ENCODE results near the gene FBXO38.

FBXO38 gene, protein sequence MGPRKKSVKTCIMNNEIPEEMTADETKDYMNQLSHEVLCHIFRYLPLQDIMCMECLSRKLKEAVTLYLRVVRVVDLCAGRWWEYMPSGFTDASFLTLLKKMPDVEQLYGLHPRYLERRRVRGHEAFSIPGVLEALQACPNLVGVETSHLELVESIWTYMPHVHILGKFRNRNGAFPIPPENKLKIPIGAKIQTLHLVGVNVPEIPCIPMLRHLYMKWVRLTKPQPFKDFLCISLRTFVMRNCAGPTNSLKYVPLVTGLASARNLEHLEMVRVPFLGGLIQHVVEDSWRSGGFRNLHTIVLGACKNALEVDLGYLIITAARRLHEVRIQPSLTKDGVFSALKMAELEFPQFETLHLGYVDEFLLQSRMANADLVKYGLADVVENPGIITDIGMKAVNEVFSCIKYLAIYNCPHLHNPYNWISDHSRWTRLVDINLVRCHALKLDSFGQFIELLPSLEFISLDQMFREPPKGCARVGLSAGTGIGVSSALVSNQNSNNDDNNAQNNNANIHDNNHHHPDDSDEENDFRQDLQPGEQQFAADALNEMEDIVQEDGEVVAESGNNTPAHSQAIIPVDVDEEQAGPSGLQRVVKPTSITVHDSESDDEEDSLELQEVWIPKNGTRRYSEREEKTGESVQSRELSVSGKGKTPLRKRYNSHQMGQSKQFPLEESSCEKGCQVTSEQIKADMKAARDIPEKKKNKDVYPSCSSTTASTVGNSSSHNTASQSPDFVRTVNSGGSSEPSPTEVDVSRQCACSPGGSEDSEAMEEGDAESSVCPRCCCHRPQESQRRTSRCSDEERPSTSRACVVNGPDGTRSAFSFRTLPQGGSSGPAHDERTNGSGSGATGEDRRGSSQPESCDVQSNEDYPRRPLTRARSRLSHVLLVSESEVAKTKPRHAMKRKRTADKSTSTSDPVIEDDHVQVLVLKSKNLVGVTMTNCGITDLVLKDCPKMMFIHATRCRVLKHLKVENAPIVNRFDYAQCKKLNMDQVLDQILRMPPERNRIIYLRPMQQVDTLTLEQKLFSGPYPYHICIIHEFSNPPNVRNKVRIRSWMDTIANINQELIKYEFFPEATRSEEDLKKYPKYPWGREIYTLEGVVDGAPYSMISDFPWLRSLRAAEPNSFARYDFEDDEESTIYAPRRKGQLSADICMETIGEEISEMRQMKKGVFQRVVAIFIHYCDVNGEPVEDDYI

DNA sequence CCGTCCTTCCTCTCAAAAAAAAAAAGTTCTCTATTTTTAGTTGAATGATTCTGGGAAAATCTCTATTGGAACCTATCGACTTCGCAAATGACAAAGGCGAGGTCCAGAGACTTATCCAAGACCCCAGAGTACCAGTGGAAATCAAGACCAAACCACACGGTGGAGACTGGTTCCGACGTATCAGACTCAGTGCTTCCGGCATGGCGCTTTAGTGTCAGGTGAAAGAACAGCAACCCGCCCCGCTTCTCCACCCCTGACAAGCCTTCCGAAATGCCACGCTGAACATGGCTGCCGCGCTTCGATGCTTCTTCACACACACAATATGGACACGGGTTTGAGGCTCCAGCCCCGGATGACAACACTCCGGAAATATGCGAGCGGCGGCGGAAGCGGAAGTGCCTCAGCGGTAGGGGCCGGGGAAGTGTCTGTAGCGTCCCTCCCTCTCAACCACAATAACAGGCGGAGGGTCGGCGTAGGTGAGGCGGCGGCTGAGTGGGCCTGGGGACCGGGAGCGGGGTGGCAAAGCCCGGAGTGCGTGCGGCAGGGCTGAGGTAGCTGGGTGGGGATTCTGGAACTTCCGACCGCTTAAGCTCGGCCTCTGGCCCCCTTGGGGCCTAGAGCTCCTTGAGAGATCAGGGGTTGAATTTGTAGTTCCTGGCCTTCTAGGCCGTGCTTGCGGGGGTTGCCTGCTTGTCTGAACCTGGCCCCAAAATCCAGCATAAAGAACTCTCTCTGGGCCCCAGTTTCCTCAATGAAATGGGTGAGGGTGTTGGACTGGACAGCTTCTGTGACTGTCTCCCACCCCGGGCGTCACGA lies at the start of gene FBXO38:
TSS of gene FBXO38 (plus strand) at position 395 of the 816 bp plus-strand sequence. CDS start 10,819 bp downstream, outside the sequence.
- peak; percentile 98 for DNase-seq (ENCODE audit: low spot score)

DNA sequence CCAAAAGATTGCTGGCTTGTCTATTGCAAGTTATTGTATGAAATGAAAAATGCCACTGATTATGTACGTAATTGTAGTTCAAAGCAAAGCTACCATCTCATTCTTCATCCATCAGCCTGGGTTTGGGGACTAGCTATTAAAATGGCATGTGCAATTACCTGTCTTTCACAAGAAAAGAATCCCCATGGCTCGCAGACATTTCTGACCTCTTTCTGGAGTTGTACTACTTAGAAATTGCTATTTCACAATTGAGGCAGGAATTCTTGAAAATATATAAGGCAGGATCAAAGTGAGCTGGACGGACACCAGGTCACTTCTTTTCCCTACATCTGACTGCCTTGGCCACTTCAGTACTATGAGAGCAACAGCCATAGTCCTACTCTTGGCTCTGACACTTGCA lies 48.5 kb upstream of the FBXO38 start, which contains the start of gene SPINK9:
TSS of gene SPINK9 (plus strand) at position 301 of the 400 bp plus-strand sequence. CDS start at position 356, 55 bp downstream.
- no peak for DNase-seq (ENCODE audit: low spot score)

DNA sequence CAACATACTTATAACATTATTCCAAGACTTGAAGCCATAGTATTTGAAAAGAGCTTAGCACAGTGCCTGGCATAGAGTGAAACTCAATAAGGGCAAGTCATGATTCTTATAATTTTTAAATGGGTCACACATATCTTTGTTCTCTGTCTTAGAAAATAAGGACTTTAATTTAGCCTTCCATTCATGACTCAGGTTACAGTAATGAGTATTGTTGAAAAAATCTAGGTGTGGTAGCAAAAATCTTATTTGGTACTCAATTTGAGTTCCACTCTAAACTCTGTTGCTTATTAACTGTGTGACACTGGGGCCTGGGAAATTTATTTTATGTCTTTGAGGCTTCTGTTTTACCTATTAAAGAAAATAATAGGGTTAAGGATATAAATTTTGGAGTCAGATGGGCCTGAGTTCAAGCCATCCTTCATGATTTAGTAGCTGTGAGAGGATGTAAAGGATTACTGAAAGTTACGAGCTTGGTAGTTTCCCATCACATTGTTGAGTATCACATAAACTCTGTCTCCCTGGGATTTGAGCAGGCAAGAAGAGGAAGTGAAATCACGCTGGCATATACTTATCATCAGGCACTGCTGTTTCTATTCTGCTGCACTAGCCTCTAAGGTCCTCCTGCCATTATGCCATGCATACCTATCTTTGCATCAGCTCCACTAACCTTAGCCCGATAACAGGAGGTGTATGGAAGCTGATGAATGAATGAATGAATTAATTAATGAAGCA lies 46.9 kb upstream of the FBXO38 start:
- no peak for DNase-seq (ENCODE audit: low spot score)

DNA sequence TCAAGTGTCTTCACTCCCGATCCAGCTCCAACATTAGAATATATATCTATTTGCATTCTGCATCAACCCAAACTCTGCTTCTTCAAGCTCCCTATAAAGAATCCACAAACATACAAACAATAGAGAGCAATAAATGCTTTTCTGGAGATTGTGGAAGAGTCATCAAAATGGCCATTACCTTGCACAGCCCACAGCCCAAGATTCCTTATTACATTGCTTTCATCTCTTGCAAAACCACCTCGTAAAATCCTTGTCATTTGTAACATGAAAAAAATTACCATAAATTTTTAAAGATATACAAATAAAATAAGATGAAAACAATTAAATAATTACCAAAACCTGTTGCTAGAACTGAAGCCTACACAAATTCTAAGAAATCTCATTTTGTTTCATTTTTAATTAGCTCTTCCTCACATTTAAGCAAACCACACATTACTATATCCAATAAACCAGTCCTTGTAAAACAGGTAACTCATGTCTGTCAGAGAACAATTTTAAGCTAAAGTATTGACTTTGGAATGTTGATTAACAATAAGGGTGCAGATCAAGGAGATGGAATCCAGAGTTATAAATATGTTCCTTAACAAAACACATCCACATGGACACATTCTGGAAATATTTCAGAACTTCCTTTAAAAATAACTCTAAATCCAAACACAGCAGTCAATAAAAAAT lies 41.2 kb upstream of the FBXO38 start:
- DNase-seq (ENCODE audit: low spot score) = no peak

DNA sequence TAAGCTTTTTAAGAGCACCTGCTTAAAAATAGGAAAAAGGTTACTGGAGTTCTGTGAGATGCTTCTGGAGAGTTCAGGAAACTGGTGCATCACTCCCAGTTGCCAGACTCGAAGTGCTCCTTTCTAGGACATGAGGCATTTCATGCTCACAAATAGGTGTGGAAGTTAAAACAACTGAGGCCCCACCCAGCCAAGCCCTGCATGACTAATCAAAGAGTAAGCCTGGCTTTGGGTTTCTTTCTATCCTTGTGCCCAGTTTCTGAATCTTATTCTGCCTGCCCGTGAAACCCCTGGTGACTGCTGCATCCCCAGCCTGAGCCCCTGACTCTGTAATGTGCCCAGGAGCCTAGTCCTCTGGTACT lies 40.7 kb upstream of the FBXO38 start:
- no peak for DNase-seq (ENCODE audit: low spot score)

DNA sequence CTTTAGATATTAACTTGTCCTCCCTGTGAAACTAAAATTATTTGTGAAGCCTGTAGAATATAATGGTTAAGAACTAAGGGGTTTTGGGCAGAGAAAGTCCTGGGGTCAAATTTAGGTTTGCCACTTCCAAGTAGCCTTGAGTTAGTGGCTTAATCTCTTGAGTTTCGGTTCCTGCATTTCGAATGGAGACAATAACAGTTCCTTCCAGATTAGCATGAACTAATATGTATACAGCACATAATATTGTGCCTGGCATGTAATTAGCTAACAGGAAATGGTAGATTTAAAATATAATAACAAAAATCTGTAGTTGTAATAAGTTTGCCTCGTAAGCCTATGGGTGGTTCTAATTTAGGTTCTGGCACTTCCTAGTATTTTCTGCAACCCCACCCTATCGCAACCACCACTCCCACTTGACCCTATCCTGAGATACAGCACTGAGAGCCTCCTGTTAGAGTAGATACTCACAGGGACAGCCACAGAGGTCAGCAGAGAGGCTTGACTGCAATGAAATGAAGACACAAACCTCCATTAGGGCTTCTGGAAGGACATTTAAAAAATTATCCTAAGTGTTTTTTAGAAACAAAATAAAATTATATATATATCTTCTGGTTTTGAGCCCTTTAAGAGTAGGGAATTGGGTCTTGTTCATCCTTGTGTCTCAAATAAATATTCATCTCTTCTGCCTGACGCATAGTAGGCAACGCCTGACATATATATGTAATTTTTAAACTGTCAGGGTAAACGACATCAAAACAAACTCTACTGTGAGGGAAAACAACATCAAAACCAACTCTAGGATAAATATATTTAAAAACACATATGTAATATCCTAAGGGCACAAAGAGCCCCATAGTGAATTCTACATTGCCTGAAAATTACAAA lies 39.9 kb upstream of the FBXO38 start:
- no peak for DNase-seq (ENCODE audit: low spot score)

DNA sequence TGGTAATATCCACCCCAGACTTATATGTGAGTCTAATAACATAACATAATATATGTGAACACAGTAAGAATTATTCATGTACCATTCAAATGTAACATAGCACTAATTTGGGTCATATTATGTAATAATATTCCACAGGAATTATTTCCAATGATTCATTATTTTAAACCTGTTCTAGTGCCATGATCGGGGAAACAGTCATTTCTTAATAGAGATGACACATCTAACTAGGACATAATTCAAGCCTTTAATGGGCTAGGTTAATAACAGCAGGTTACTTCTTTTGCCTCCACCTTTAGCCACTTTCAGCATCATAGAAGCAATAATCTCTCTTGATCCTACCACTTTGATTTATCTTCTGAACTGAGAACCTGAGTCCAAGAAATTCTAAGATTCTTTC lies 36.1 kb upstream of the FBXO38 start:
- DNase-seq (ENCODE audit: low spot score) = no peak

DNA sequence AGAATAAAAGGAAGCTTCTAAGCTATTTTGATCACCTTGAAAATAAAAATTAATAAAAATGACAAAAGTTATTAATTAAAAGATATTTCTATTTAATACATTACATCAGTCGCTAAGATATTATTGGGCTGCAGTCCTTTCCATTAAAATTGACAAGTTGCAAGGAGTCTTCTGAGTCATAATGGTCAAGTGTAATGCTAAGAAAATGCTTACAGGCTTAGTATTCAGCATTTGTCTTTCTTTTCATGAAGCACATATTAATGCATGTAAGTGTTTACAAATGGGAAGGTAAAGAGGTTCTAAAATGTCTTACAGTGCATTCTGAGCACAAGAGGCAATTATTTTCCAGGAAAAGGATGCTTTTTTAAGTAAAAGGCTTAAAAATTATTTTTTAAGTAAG lies 31.1 kb upstream of the FBXO38 start:
- DNase-seq (ENCODE audit: low spot score) = no peak

DNA sequence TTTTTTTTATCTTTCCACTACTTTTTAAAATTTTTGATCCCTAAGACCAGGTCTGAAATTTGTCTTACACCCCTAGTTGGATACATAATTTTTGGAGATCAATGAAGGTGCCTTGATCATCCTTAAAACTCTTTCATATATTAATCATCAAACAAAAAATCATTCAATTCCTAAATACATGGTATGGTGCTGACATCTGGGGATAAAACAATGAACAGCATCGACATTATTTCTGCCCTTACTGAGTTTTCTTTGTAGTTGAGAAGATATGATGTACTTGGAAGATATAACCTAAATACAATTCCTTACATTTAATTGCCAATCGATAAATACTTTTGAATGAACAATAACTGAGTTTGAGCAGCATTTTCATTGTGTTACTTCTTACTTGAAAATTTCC lies 30.1 kb upstream of the FBXO38 start:
- DNase-seq (ENCODE audit: low spot score) = no peak

DNA sequence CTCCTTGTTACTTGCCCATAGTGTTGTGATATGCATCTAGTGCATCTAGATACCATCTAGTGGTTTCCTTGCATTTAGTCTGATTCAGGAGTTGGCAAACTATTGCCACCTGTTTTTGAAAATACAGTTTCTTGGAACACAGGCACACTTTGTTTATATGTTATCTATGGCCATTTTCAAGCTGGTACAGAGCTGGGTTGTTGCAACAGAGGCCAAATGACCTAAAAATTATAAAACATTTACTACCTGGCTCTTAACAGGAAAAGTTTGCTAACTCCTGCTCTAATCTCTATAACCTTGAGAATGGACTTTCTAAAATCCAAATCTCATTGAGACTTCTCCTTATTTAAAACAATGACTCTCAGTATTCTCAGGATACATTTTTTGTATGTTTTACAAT lies 19.4 kb upstream of the FBXO38 start:
- no peak for DNase-seq (ENCODE audit: low spot score)

DNA sequence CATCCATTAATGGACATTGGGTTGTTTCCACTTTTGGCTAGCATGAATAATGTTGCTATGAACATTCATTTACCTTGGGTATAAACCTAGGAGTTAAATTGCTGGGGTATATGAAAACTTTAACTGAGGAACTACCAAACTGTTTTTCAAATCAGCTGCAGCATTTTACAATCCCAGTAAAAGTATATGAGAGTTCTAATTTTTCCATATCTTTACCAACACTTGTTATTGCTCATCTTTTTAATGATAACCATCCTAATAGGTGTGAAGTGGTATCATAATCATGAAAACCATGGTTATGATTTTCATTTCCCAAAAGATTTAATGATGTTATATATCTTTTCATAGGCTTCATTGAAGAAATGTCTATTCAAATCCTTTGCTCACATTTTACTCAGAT lies 15.5 kb upstream of the FBXO38 start:
- no peak for DNase-seq (ENCODE audit: low spot score)

DNA sequence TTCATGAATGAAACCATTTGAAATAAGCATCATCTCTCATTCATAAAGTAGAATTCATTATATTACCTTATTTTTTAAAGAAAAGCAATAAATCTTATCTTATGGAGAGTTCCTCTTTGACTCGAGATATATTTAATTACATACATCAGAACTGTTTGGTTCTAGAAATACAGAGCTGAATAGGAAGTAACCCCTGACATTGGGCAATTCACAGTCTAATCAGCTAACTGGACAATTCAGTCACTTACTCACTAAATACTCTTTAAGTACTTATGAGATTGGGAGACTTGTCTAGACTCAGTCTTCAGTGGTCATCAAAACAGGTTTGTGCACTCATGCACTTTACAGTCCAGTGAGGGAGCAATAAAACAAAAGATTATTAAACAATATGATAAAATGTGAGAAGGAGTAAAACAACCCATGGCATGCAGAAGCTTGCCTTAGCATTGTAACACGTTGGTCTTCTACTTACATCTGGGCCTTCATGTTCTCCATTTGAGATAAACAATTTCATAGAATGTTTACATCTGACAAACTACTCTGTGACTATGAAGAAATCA lies 11.5 kb upstream of the FBXO38 start:
- DNase-seq (ENCODE audit: low spot score) = no peak

DNA sequence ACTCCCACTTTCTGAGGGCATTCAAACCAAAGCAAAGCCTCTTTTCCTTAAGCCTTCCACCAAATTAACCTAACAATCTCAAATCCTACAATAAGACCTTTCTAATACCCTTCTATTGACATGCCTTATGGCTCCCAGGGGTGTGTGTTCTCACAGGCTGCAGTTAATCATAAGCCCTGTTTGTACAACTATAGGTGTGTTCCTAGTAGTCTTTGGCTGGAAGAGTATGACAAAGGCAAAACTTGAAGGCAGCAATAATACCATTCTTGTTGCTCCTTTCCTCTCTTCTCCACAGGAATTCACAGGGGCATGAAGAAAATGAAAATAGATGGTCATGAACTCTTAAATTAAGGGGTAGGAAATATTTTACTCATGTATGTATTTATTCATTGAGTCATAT lies 10.9 kb upstream of the FBXO38 start:
- no peak for DNase-seq (ENCODE audit: low spot score)

DNA sequence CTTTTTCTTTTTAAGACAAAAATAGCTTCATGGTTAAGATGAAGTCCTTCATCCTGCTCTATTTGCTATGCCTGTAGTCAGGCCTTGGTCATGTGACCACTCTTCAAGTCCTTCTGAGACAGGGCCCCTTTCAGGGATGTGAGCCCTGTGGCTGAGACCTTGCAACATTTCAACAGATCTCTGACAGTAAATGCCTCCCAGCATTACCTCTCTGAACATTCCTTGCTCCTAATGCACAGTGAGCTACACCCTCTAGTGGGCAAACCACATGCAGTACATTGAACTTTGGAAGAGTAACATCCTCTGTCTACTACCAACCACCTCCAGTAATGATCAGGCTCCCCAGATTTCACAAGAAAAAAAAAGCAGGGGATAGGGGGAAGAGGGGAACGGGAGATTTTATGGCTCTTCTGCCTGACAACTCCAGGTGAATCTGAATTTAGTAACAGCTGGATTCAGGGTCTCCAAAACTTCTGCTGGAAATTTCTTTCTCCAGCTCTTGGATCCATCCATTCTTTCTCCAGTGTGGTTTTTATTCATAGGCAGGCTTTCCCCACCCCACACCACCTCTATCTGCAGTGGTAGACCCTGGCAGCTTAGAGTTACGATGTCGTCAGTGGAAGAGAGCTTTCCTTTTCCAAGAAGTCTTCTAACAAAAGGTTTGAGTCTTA lies 8.9 kb upstream of the FBXO38 start:
- DNase-seq (ENCODE audit: low spot score) = peak; percentile 25

DNA sequence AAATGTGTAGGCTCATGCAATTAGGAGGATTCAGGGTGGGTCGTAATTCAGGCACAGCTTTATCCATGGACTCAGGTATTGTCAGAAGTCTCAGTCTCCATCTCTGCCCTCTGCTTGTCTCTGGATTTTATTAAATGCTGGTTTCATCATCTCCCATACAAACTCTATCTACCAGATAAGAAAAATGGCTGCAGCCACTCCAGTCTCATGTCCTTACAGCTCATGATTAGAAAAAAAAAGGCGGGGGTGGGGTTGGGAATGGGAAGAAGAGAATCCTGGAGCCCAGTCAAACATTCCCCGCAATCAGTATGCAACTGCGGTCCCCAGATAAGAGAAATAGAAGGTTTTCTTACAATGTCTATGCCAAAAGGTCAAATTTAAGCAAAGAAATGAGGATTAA lies 7.6 kb upstream of the FBXO38 start:
- DNase-seq (ENCODE audit: low spot score) = no peak

DNA sequence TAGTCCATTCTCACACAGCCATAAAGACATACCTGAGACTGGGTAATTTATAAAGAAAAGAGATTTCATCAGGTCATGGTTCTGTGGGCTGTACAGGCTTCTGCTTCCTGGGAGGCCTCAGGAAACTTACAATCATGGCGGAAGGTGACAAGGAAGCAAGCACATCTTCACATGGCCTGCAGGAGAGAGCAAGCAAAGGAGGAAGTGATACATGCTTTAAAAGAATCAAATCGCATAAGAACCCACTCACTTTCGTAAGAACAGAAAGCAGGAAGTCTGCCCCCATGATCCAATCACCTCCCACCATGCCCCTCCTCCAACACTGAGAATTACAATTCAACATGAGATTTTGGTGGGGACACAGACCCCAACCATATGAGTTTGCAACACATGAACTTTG lies 5.1 kb upstream of the FBXO38 start:
- DNase-seq (ENCODE audit: low spot score) = no peak

DNA sequence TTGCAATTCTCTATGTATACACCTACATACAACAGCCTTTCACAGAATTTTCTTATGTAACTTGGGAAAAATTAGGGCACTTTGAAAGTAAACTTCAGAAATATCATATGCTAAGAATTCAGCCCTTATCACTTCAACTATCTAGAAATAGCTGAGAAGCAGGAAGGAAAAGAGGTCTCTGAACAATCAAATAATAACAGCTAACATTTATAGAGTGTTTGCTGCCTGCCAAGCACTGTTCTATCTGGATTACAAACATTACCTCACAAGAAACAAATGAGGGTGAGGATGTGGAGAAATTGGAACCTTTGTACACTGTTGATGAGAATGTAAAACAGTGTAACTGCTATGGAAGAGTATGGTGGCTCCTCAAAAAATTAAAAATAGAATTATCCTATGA lies 4.4 kb upstream of the FBXO38 start:
- no peak for DNase-seq (ENCODE audit: low spot score)

DNA sequence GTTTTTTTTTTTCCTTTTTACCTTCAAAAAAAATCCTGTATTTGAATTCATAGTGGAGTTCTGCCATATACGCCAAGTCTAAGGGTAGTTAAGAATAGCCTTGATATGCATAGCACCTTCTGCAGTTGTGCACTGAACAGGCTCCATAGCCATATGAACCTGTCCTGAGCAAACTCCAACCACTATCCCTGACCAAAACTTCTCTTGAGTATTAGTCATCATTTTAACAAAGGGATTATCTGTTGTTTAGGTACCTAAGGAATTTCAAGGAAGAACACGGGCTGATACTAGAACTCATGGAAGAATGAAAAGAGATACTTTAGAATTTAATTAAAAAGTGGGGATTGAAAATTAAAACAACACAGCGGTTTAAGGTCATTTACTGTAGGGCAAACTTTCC lies 1.9 kb upstream of the FBXO38 start:
- DNase-seq (ENCODE audit: low spot score) = no peak
